Kidney (tissue), 14 donors: ENCODE results near the gene OSCP1. TPM values are rescaled to one million over a fixed set of nuclear protein-coding genes. Genes with fewer than 3 reads are reported as not detected.
A peak's percentile ranks its signal among the peaks of the same experiment; 100 is the strongest.

ENCODE experiments used
- DNase-seq, 5 donors: peaks; one replicate each; pipeline ENCODE4 v3.0.0-alpha.2; 2013 to 2020
- FAIRE-seq: peaks from 2 replicates; lab custom pipeline; 2012; peaks lifted over from hg19 to GRCh38; lab: Jason Lieb, UNC
- H3K27ac ChIP-seq, 2 donors: one replicate each; pipeline ENCODE4 v1.7.0; 2013; ENCODE audit warnings: low read depth in 2 of 2, low read length in 2 of 2, inconsistent platforms in 1 of 2
- H3K27me3 ChIP-seq: one replicate; pipeline ENCODE4 v1.7.1; 2013; ENCODE audit warnings: low read length, inconsistent platforms; ENCODE audit not compliant: control insufficient read depth, insufficient read depth
- H3K36me3 ChIP-seq, 3 donors: one replicate each; pipeline versions ENCODE4 v1.7.0 to v1.7.1; 2013; ENCODE audit warnings: low read length in 3 of 3, control low read depth in 1 of 3, inconsistent platforms in 1 of 3; ENCODE audit not compliant: insufficient read depth in 3 of 3, control insufficient read depth in 2 of 3
- H3K4me1 ChIP-seq, 3 donors: one replicate each; pipeline versions ENCODE4 v1.7.0 to v1.7.1; 2013; ENCODE audit warnings: low read length in 3 of 3, inconsistent platforms in 1 of 3, low read depth in 1 of 3; ENCODE audit not compliant: control insufficient read depth in 2 of 3, insufficient read depth in 2 of 3
- H3K4me3 ChIP-seq, 3 donors: one replicate each; pipeline versions ENCODE4 v1.7.0 to v1.8.1; 2013; ENCODE audit warnings: low read length in 3 of 3, control low read depth in 1 of 3, inconsistent platforms in 1 of 3
- H3K9ac ChIP-seq, 3 donors: one replicate each; pipeline versions ENCODE4 v1.7.0 to v1.7.1; 2013; ENCODE audit warnings: low read length in 3 of 3, control low read depth in 1 of 3, inconsistent platforms in 1 of 3
- H3K9me3 ChIP-seq, 3 donors: one replicate each; pipeline versions ENCODE4 v1.7.0 to v1.7.1; 2013; ENCODE audit warnings: low read length in 3 of 3, control low read depth in 1 of 3, inconsistent platforms in 1 of 3; ENCODE audit not compliant: control insufficient read depth in 2 of 3, insufficient read depth in 1 of 3
- intact Hi-C: fragments of 100-400 bp; cut with DNase I; formaldehyde crosslinking; loops from one replicate; pipeline ENCODE4 v1.11.1; 2022
- polyA plus RNA-seq: library from polyadenylated mRNA; stranded (reverse); fragments of 350-450 nt; fragmentation: Illumina TruSeq; extraction: RNeasy Lipid Tissue Mini Kit (QIAGEN cat#74804); gene quantifications from one replicate; pipeline ENCODE4 v1.2.3, GENCODE V29; 2014; ENCODE audit warnings: low read depth, low replicate concordance; ENCODE audit not compliant: insufficient read depth
- total RNA-seq: library from RNA; stranded (reverse); fragmentation: NEBNext Ultra II Directional; extraction: Animal tissue kit (Norgen Biotek cat#: 25700); gene quantifications from one replicate; pipeline ENCODE4 v1.2.1, GENCODE V29; 2021
- TF ChIP-seq, protein P1 (sequence below): IDR thresholded peaks from 3 replicates; pipeline ENCODE4 v1.5.1; 2012; ENCODE audit warnings: mild to moderate bottlenecking, moderate library complexity, borderline replicate concordance; ENCODE audit not compliant: insufficient read depth; ENCODE audit errors: extremely low read depth
- donor health status: control.
- donor health status: control.
- donor health status: control.
- donor health status: control.
- donor health status: control.
- donor health status: DM: yes; HTN: yes; CAD: no.
- donor health status: Normal renal cell carcinoma (clear cell type).

The OSCP1 gene
- total and polyA plus RNA-seq, 2 donors from 2014 or later: 22.0 to 27.8 TPM

DNA sequence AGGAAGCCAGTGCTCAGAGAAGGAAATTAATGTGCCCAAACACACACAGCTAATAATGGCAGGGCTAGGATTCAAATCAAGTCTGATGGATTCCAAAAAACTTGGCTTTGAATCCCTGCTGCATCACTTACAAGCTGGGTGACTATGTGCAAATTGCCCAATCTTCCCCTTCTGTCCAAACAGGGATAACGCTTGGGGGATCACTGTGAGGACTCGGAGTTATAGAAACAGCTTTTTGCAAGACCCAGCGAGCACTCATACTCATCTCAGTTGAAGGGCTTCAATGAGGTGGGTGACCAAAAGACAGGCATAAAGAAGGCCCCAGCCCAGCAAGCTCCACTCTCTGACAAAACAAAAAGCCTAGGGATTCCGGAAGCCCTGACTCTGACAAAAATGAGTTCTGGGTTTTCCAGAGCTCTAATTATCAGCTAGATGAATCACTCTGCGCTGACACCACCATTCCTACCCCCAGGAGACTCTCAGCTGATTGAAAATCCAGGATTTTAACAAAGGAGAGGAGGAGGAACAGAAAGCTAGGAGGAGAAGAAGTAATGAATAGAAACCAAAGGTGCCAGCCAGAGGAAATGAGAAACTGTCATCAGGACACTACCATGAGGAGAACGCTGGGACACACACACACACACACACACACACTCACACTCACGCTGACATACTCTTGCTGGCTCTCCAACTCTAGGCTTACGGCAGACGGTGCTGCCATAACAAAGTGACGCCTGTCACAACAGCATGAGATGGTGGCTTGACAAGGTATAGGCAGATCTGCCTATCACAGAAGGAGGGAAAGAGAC lies 62.9 kb downstream of the OSCP1 start:
- intact Hi-C loops: no loop called here
- H3K4me1 ChIP-seq: peaks cover 0 to 23% (median 8%) of the 10 kb centered on the region in 3 donors
- no peak for DNase-seq

DNA sequence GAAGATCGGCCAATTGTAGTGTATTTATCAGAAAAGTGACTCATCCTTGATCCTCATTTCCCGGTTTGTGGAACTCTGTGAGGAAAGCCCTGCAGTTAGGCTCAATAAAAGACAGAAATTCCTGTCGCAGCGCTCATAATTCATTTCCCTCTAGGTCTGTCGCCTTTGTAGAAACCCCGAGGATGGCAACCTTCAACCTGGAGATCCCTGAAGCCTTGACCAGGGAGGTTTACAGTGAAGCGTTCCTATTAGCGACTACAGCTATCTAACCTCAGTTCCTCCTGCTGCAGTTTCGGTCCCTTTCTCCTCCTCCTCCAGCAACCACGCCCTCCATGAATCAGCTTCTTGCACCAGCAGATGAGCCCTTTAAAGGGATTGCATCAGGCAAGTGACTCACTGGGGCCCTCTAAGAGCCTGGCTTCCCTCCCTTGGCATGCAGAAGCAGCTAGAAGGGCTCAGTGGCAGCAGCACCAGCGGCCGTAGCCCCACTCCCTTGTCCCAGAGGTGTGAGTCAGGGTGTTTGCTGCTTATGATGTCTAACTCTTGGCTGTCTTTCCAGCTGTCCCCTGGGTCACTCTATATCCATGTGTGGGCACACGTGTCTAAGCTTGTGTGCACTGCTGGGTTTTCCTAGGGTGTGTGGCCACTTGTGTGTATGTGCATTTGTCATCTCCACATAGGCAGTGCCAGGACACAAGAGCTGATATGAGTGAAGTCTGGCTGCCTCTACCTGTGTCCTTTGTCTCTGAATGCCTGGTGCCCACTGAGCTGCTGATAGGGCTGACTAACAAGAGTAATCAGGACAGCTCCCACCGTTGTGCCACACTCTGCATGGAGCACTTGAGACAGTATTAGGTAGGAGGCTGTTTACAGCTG lies 63.7 kb downstream of the OSCP1 start:
- H3K27me3 ChIP-seq: no peaks in the 10 kb centered on the region
- peak overlapping the region; percentile 96 for H3K27ac ChIP-seq
- H3K4me3 ChIP-seq: peak overlapping the region; percentile 79 to 84 (median 82)
- DNase-seq (peak in 4 of 5 donors; percentile 58 to 97 (median 82)), FAIRE-seq (no peak)
- TF ChIP-seq, protein P1, sequence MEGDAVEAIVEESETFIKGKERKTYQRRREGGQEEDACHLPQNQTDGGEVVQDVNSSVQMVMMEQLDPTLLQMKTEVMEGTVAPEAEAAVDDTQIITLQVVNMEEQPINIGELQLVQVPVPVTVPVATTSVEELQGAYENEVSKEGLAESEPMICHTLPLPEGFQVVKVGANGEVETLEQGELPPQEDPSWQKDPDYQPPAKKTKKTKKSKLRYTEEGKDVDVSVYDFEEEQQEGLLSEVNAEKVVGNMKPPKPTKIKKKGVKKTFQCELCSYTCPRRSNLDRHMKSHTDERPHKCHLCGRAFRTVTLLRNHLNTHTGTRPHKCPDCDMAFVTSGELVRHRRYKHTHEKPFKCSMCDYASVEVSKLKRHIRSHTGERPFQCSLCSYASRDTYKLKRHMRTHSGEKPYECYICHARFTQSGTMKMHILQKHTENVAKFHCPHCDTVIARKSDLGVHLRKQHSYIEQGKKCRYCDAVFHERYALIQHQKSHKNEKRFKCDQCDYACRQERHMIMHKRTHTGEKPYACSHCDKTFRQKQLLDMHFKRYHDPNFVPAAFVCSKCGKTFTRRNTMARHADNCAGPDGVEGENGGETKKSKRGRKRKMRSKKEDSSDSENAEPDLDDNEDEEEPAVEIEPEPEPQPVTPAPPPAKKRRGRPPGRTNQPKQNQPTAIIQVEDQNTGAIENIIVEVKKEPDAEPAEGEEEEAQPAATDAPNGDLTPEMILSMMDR: no peak
- H3K4me1 ChIP-seq: peaks cover 0 to 23% (median 8%) of the 10 kb centered on the region in 3 donors
- H3K9me3 ChIP-seq: no peaks in the 10 kb centered on the region
- intact Hi-C loops: no loop called here
- H3K36me3 ChIP-seq: peaks cover 0 to 8% (median 6%) of the 10 kb centered on the region in 3 donors
- H3K9ac ChIP-seq: peak overlapping the region; percentile 66 to 80 (median 74)

More for the DNA sequence above, 62.9 kb downstream of the OSCP1 start:
- TF ChIP-seq, protein P1: no peak
- peak overlapping the region in 1 of 3 donors; percentile 80 for H3K9ac ChIP-seq
- H3K27me3 ChIP-seq: no peaks in the 10 kb centered on the region
- peak overlapping the region in 1 of 3 donors; percentile 84 for H3K4me3 ChIP-seq
- no peaks in the 10 kb centered on the region for H3K9me3 ChIP-seq
- FAIRE-seq: no peak
- peak overlapping the region; percentile 96 for H3K27ac ChIP-seq
- H3K36me3 ChIP-seq: peaks cover 0 to 10% (median 10%) of the 10 kb centered on the region in 3 donors

DNA sequence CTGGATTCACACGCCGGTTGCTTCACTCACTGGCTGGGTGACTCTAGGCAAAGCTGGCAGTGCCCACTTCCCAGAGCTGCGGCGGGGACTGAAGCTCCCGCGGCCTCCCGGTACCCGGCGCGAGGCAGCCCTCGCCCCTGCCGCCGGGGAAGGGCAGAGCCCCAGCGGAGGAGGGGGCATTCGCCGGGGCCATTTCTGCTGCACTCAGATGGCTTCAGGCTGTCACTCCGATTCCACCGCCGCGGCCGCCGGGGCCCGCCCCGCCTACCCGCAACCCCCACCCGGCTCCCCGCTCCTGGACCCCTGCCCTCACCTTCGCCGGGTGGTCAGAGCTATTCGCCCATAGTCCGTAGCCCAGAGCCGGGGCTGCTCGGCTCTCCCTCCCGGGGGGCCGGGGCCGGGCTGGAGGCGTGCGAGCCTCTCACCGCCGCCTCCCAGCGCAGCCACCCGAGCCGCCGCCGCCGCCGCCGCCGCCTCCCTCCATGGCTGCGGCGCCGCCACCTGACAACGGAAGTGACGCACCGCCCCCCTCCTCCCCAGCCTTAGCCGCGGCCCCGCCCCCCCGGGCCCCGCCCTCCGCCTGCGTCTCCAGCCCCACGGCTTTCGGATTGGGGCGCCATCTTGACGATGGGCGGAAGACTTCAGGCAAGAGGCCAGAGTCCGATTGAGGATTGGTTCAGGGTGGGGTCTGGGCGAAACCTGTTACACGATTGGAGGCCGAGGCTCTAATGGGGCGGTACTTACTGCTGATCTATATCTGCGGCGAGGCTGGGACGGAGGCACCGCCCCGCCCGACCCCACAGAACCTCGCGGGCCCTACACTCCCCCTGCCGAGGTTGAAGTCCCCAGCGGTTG lies 64.6 kb downstream of the OSCP1 start, which contains the start of gene STK40:
Gene STK40 (minus strand): TSS at position 515 of the 855 bp plus-strand sequence. CDS start 24,592 bp downstream, outside the sequence.
- Histone ChIP-seq H3K27ac (peak within 1 kb of the TSS; percentile 96), H3K36me3 (no peaks in the 10 kb centered on the region), H3K27me3 (no peaks in the 10 kb centered on the region), H3K9ac (peak within 1 kb of the TSS; percentile 74 to 91 (median 84)), H3K4me3 (peak within 1 kb of the TSS; percentile 79 to 93 (median 87)), H3K9me3 (no peaks in the 10 kb centered on the region), H3K4me1 (peaks cover 0 to 24% (median 10%) of the 10 kb centered on the region in 3 donors)
- DNase-seq: peak; percentile 99
- intact Hi-C loops: no loop called here
- TF ChIP-seq, protein P1: no peak
- FAIRE-seq: peak; percentile 57
